Measurements from ENCODE around the gene PPFIA3.

- TF ChIP-seq CTCF (IDR thresholded peaks at IDR 0.05; ENCODE audit: low read depth, low read length, missing input control) (no peak), FOXA1 (IDR thresholded peaks at IDR 0.05) (no peak), RXRA (IDR thresholded peaks at IDR 0.05) (no peak), JUND (IDR thresholded peaks at IDR 0.05) (no peak), TAF1 (conservative IDR thresholded peaks at IDR 0.05) (no peak), SP1 (IDR thresholded peaks at IDR 0.05) (no peak), ATF3 (IDR thresholded peaks at IDR 0.05) (no peak), REST (IDR thresholded peaks at IDR 0.05) (no peak), YY1 (IDR thresholded peaks at IDR 0.05) (no peak)
Measured at GRCh38 chr19:49141352-49141751, 22.0 kb downstream of the PPFIA3 start.

All from liver (tissue), 3 donors.